Measurements from ENCODE around the gene MRPS18A. TPM values are rescaled to one million over a fixed set of nuclear protein-coding genes. Genes with fewer than 3 reads are reported as not detected.

The MRPS18A gene
- total RNA-seq, 1 experiment from 2014 or later = 105 TPM

DNA sequence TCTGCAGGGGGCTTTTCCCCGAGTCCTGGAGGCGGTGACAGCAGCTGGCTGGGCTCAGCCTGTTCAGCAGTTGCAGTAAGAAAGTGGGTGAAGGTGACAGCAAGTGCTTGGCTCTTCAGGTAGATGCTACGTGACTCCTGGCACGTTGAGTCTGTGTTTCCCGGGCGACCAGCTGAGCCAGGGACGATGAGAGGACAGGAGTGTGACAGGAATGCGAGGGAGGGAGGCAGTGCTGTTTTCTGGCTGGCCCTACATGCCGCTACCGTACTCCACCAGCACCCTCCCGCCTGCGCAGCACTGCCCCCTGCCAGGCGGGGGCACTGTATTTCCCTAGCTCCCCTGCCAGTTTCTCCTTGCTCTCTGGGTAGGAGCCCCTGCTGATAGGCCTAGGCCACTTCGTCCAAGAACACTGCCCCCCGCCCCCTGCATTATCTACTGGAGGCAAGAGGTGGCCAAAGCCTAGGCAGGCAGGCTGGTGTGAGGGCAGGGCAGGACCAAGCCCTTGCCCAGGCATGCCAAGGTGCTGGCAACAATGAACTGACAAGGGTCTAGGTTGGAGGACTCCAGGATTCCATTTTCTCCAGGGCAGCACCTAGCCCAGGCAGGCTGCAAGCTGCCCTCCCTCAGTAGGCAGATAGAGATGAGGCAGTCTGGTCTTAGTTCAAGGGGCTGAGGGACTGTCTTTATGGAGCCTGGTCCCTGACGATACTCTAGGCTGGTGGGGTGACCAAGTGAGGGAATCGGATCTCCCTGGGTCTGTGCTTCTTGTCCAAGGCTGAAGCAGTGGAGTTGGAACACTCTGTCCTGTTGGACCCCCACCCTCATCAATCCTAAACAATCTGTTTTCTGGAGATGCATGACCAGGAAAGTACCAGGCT, 19.2 kb downstream of the MRPS18A start:
- H2AFZ ChIP-seq (ENCODE audit: low read length) = no peak overlapping the region
- no peaks in the 10 kb centered on the region for H3K27me3 ChIP-seq (ENCODE audit: low read length)
- H3K36me3 ChIP-seq (ENCODE audit: low read depth, low read length) = peaks cover 4% of the 10 kb centered on the region; the same call in 1 of the 2 replicates
- no peak overlapping the region for H3K4me3 ChIP-seq (ENCODE audit: low read length)
- H3K9ac ChIP-seq (ENCODE audit: low read length) = no peak overlapping the region
- H3K9me2 ChIP-seq (replicated peaks; ENCODE audit: low read length) = no peaks in the 10 kb centered on the region
- peak; percentile 92 for DNase-seq
- no TSS peak for BruUV-seq (replicated peaks)
- H3K79me2 ChIP-seq (ENCODE audit: low read length) = no peaks in the 10 kb centered on the region
- H3K4me2 ChIP-seq (ENCODE audit: low read length) = peak overlapping the region; percentile 65
- TF ChIP-seq EZH2 (IDR thresholded peaks at IDR 0.05; ENCODE audit: low read length, unreplicated experiment) (no peak), EZH2phosphoT487 (IDR thresholded peaks at IDR 0.05; ENCODE audit: borderline replicate concordance, low read length) (no peak)
- TF ChIP-seq, protein P1, sequence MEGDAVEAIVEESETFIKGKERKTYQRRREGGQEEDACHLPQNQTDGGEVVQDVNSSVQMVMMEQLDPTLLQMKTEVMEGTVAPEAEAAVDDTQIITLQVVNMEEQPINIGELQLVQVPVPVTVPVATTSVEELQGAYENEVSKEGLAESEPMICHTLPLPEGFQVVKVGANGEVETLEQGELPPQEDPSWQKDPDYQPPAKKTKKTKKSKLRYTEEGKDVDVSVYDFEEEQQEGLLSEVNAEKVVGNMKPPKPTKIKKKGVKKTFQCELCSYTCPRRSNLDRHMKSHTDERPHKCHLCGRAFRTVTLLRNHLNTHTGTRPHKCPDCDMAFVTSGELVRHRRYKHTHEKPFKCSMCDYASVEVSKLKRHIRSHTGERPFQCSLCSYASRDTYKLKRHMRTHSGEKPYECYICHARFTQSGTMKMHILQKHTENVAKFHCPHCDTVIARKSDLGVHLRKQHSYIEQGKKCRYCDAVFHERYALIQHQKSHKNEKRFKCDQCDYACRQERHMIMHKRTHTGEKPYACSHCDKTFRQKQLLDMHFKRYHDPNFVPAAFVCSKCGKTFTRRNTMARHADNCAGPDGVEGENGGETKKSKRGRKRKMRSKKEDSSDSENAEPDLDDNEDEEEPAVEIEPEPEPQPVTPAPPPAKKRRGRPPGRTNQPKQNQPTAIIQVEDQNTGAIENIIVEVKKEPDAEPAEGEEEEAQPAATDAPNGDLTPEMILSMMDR (conservative IDR thresholded peaks at IDR 0.05; ENCODE audit: low read depth, low read length) = peak; percentile 79
- peak; percentile 76 for ATAC-seq
- no peaks in the 10 kb centered on the region for H3K9me3 ChIP-seq (ENCODE audit: low read length)
- intact Hi-C loops (cut with micrococcal nuclease) = loop anchor here (5.0 to 10.0 kb wide), 2 partner anchors 56 to 84 kb away; no protein-coding TSS in a partner anchor
- peak overlapping the region; percentile 28 for H3K27ac ChIP-seq (ENCODE audit: low read length)
- peaks cover 46% of the 10 kb centered on the region for H3K4me1 ChIP-seq (ENCODE audit: insufficient read depth, low read length)
- H3F3A ChIP-seq (ENCODE audit: low read length, unreplicated experiment) = no peaks in the 10 kb centered on the region
- ChIA-PET CTCF (interaction anchor here (1.0 to 2.2 kb wide), 3 partner anchors 12 to 96 kb away, joined by 3 to 10 read pairs (median 6); no protein-coding TSS in a partner anchor), POLR2A (ENCODE audit: unreplicated experiment) (no interaction called here)
- H4K20me1 ChIP-seq (ENCODE audit: low read length) = no peaks in the 10 kb centered on the region

DNA sequence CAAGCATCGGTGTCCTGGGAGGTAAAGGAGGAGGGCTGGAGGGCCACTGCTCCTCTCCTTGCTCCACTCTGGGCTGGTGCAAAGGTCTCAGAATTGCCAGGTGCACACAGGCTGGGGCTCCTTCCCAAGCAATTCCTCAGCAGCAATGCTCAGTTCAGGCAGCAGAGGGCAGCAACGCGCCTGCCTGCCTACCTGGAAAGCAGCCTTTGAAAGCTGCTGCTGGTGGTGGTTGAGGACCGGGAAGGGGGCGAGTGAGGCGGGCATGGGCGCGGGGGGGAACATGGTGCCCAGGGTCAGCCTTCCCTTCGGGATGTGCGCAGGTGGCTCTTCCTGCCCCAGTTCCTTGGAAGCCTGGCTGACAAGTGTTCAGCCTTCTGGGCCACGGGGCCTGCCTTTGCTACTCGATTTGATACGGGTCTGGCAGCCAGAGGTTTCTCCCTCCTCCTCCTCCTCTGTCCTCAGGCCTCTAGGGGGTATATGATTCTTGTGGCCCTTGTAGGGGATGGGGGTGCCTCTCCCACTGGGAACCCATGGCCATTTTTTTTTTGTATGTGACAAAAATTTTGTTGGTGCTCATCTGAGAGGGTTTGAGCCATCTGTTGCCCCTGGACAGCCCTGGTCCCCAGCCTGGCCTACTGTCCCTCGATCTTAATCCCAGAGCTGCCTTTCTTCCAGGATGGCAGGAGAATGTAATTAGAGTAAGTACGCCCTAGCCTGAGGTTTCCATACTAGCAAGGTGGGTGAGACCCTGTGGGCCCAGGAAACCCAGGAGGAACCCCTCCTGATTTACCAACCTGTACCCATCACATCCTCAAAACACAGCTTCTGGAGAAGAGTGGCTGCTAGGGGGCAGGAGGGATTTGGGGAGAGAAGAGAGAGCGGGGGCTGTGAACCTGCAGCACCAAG, 20.1 kb downstream of the MRPS18A start:
- no peak overlapping the region; the same call in 1 of the 2 replicates for H3K4me3 ChIP-seq (ENCODE audit: low read length)
- ChIA-PET CTCF (interaction anchor here (0.7 to 2.2 kb wide), 5 partner anchors 11 to 411 kb away, joined by 3 to 10 read pairs (median 5); no protein-coding TSS in a partner anchor), POLR2A (ENCODE audit: unreplicated experiment) (no interaction called here)
- H4K20me1 ChIP-seq (ENCODE audit: low read length) = no peaks in the 10 kb centered on the region
- H3K27me3 ChIP-seq (ENCODE audit: low read length) = no peaks in the 10 kb centered on the region
- peak; percentile 57 for ATAC-seq
- no peaks in the 10 kb centered on the region; the same call in 1 of the 2 replicates for H3K36me3 ChIP-seq (ENCODE audit: low read depth, low read length)
- BruUV-seq (replicated peaks) = TSS peak; percentile 21
- peak overlapping the region; percentile 65 for H3K4me2 ChIP-seq (ENCODE audit: low read length)
- TF ChIP-seq, protein P1 (conservative IDR thresholded peaks at IDR 0.05; ENCODE audit: low read depth, low read length) = peak; percentile 92
- TF ChIP-seq EZH2phosphoT487 (IDR thresholded peaks at IDR 0.05; ENCODE audit: borderline replicate concordance, low read length) (no peak), EZH2 (IDR thresholded peaks at IDR 0.05; ENCODE audit: low read length, unreplicated experiment) (no peak)
- H3F3A ChIP-seq (ENCODE audit: low read length, unreplicated experiment) = no peaks in the 10 kb centered on the region
- intact Hi-C loops (cut with micrococcal nuclease) = loop anchor here (1.0 to 10.0 kb wide), 5 partner anchors 31 to 412 kb away; no protein-coding TSS in a partner anchor
- no peak overlapping the region for H2AFZ ChIP-seq (ENCODE audit: low read length)
- no peaks in the 10 kb centered on the region for H3K9me2 ChIP-seq (replicated peaks; ENCODE audit: low read length)
- H3K79me2 ChIP-seq (ENCODE audit: low read length) = no peaks in the 10 kb centered on the region
- DNase-seq = peak; percentile 93
- H3K9me3 ChIP-seq (ENCODE audit: low read length) = no peaks in the 10 kb centered on the region
- H3K9ac ChIP-seq (ENCODE audit: low read length) = no peak overlapping the region
- H3K27ac ChIP-seq (ENCODE audit: low read length) = no peak overlapping the region
- peaks cover 46% of the 10 kb centered on the region for H3K4me1 ChIP-seq (ENCODE audit: insufficient read depth, low read length)

Data from PC-3 (cell line).